K562 (cell line): Measurements from ENCODE around the gene CERS6. TPM values are rescaled to one million over a fixed set of nuclear protein-coding genes. Genes with fewer than 3 reads are reported as not detected.
A peak's percentile ranks its signal among the peaks of the same experiment; 100 is the strongest.

ENCODE experiments used
- ATAC-seq: fragments of 200-7000 bp; cut with Tn5 transposase; 3 replicates; pipeline ENCODE4 v1.9.1; 2020; ENCODE audit warnings: moderate library complexity
- BruUV-seq: library from RNA; stranded (reverse); fragments of 400-500 nt; replicated peaks from 2 replicates; lab custom pipeline; 2021; lab: Mats Ljungman, UMichigan
- CTCF ChIA-PET: fragments of 300-600 bp; formaldehyde crosslinking; extraction: SDS; loops from one replicate; lab custom pipeline; 2021; ENCODE audit warnings: low intra/inter-chr PET ratio; lab: Yijun Ruan, JAX
- POLR2A ChIA-PET: fragments of 300-600, 350-650 bp; sonication (Branson Sonifier 250); formaldehyde crosslinking; extraction: SDS; loops from one replicate; lab custom pipeline; 2021; ENCODE audit warnings: antibody characterized with exemption, inconsistent platforms; lab: Yijun Ruan, JAX
- DNase-seq, 4 experiments: peaks; one replicate each; pipeline versions ENCODE4 v3.0.0 to v3.0.0-alpha.2; 2011 to 2018; ENCODE audit warnings: low spot score in 3 of 4, mixed read lengths in 3 of 4; ENCODE audit errors: extremely low read depth in 1 of 4
- FAIRE-seq: peaks from 2 replicates; lab custom pipeline; 2011; peaks lifted over from hg19 to GRCh38; lab: Jason Lieb, UNC
- H2AFZ ChIP-seq: 2 replicates; pipeline ENCODE4 v1.6.0; 2011; ENCODE audit warnings: low read depth, low read length, control low read depth, inconsistent platforms
- H3K27ac ChIP-seq: fragments of 200-600 bp; 3 replicates; pipeline ENCODE4 v1.8.0; 2011; ENCODE audit warnings: low read depth, mild to moderate bottlenecking, control low read depth, inconsistent platforms, low read length, moderate library complexity, mixed read lengths; ENCODE audit errors: extremely low read depth
- H3K27me3 ChIP-seq, 2 experiments: fragments of 300-600 bp in 1 of 2; 2 replicates in 1 of 2; 3 replicates in 1 of 2; pipeline versions ENCODE4 v1.6.0 to v1.8.0; 2011; ENCODE audit warnings: inconsistent platforms in 2 of 2, low read length in 2 of 2, mild to moderate bottlenecking in 1 of 2, mixed read lengths in 1 of 2, moderate library complexity in 1 of 2; ENCODE audit not compliant: control insufficient read depth in 2 of 2, insufficient read depth in 2 of 2
- H3K36me3 ChIP-seq: fragments of 300-600 bp; 3 replicates; pipeline ENCODE4 v1.8.0; 2011; ENCODE audit warnings: mild to moderate bottlenecking, low read length, inconsistent platforms; ENCODE audit not compliant: control insufficient read depth, insufficient read depth
- H3K4me1 ChIP-seq, 2 experiments: fragments of 200-600 bp in 1 of 2; replicated peaks in 1 of 2; 2 replicates in 1 of 2; 3 replicates in 1 of 2; pipeline versions ENCODE4 v1.5.1 to v1.8.0; 2011; ENCODE audit warnings: inconsistent platforms in 2 of 2, low read length in 2 of 2, mild to moderate bottlenecking in 1 of 2, mixed read lengths in 1 of 2, moderate library complexity in 1 of 2; ENCODE audit not compliant: control insufficient read depth in 2 of 2, insufficient read depth in 2 of 2
- H3K4me2 ChIP-seq: 2 replicates; pipeline ENCODE4 v1.6.1; 2011; ENCODE audit warnings: low read length, control low read depth, inconsistent platforms, mixed read lengths; ENCODE audit not compliant: insufficient read depth
- H3K4me3 ChIP-seq: fragments of 200-600 bp; sonication (generic), shearing (Covaris generic); 2 replicates; pipeline ENCODE4 v1.5.1; 2016; ENCODE audit warnings: control low read depth, inconsistent platforms
- H3K79me2 ChIP-seq: fragments of 200-600 bp; 3 replicates; pipeline ENCODE4 v1.8.0; 2011; ENCODE audit warnings: low read length, inconsistent platforms; ENCODE audit not compliant: control insufficient read depth, insufficient read depth
- H3K9ac ChIP-seq, 2 experiments: 2 replicates each; pipeline versions ENCODE4 v1.6.0 to v1.6.1; 2011; ENCODE audit warnings: low read depth in 2 of 2, low read length in 2 of 2, control low read depth in 1 of 2, inconsistent platforms in 1 of 2, mild to moderate bottlenecking in 1 of 2, mixed read lengths in 1 of 2; ENCODE audit not compliant: insufficient read depth in 1 of 2
- H3K9me1 ChIP-seq: one replicate; pipeline ENCODE4 v1.6.0; 2011; ENCODE audit warnings: inconsistent platforms, mild to moderate bottlenecking, low read length, moderate library complexity; ENCODE audit not compliant: control insufficient read depth, insufficient read depth
- H3K9me3 ChIP-seq: replicated peaks from 2 replicates; pipeline ENCODE4 v1.5.1; 2011; ENCODE audit warnings: low read depth, low read length, inconsistent platforms; ENCODE audit not compliant: control insufficient read depth, insufficient read depth
- H4K20me1 ChIP-seq: replicated peaks from 2 replicates; pipeline ENCODE4 v1.6.1; 2011; ENCODE audit warnings: low read length, inconsistent platforms, mixed read lengths; ENCODE audit not compliant: control insufficient read depth, insufficient read depth
- ARHGAP35 ChIP-seq: fragments of 450-650 bp; IDR thresholded peaks from 2 replicates; pipeline ENCODE4 v1.6.1; 2018; ENCODE audit not compliant: partially characterized antibody
- BDP1 ChIP-seq: IDR thresholded peaks from 3 replicates; pipeline ENCODE4 v1.6.1; 2011; ENCODE audit not compliant: insufficient read length, insufficient read depth
- DMBX1 ChIP-seq: fragments of 250-450 bp; sonication (Bioruptor Pico); IDR thresholded peaks from 2 replicates; pipeline ENCODE4 v1.8.0; 2022; ENCODE audit warnings: inconsistent platforms, mild to moderate bottlenecking, moderate library complexity, borderline replicate concordance
- ELF2 ChIP-seq: fragments of 250-450 bp; sonication (Bioruptor Pico); IDR thresholded peaks from 2 replicates; pipeline ENCODE4 v1.5.0; 2021; ENCODE audit warnings: mild to moderate bottlenecking
- FOSL1 ChIP-seq: fragments of 200-800 bp; sonication (Bioruptor generic); conservative IDR thresholded peaks from 2 replicates; pipeline ENCODE4 v1.6.1; 2016; ENCODE audit warnings: missing genetic modification characterization, missing compliant biosample characterization
- HDAC3 ChIP-seq: fragments of 450-650 bp; IDR thresholded peaks from 2 replicates; pipeline ENCODE4 v1.6.1; 2018; ENCODE audit warnings: borderline replicate concordance, mild to moderate bottlenecking, moderate library complexity; ENCODE audit not compliant: partially characterized antibody
- KDM1A ChIP-seq, 2 experiments: fragments of 450-650 bp; IDR thresholded peaks; 2 replicates each; pipeline ENCODE4 v1.6.1; 2016; ENCODE audit warnings: mild to moderate bottlenecking in 2 of 2
- MAFG ChIP-seq: fragments of 450-650 bp; conservative IDR thresholded peaks from 2 replicates; pipeline ENCODE4 v1.6.1; 2016; ENCODE audit warnings: missing genetic modification characterization, missing compliant biosample characterization
- NFE2 ChIP-seq: IDR thresholded peaks from 2 replicates; pipeline ENCODE4 v1.6.1; 2014; ENCODE audit warnings: antibody characterized with exemption, low read depth
- NR2C1 ChIP-seq, 2 experiments: fragments of 450-650 bp; IDR thresholded peaks; 2 replicates each; pipeline ENCODE4 v1.6.1; 2017; ENCODE audit warnings: mild to moderate bottlenecking in 2 of 2, antibody characterized with exemption in 1 of 2, inconsistent platforms in 1 of 2, missing compliant biosample characterization in 1 of 2, missing genetic modification characterization in 1 of 2
- SIN3A ChIP-seq, 2 experiments: fragments of 150-350 bp in 1 of 2; IDR thresholded peaks; 2 replicates each; pipeline ENCODE4 v1.6.1; 2011 to 2016; ENCODE audit warnings: borderline replicate concordance in 2 of 2, low read depth in 2 of 2, low read length in 2 of 2, mild to moderate bottlenecking in 2 of 2, moderate library complexity in 2 of 2; ENCODE audit not compliant: control insufficient read depth in 1 of 2
- ZNF695 ChIP-seq: fragments of 450-650 bp; formaldehyde crosslinking; IDR thresholded peaks from 2 replicates; pipeline ENCODE4 v1.4.0; 2020; ENCODE audit warnings: mild to moderate bottlenecking, moderate library complexity
- WGBS: fragments of 100-300 bp; shearing (Covaris generic); methylation state at CpG from one replicate; pipeline ENCODE4 v1.1.6; 2016; ENCODE audit warnings: low coverage, mixed read lengths; ENCODE audit not compliant: insufficient coverage; ENCODE audit errors: missing lambda C conversion rate; 5-methylcytosine and 5-hydroxymethylcytosine counted together
- in situ Hi-C: fragments of 300-500 bp; cut with MboI; formaldehyde crosslinking; loops from 4 replicates; pipeline ENCODE4 v1.15.0; 2018; ENCODE audit warnings: inconsistent platforms, mixed read lengths
- intact Hi-C: fragments of 100-400 bp; cut with micrococcal nuclease; formaldehyde crosslinking; loops from 2 replicates; pipeline ENCODE4 v1.14.2; 2022
- polyA plus RNA-seq, 8 experiments: library from polyadenylated mRNA; depleted of rRNA in 4 of 8; stranded (reverse) in 5 of 8; unstranded in 3 of 8; fragments of >200 nt; fragmentation: Nextera tagmentation in 2 of 8; fragmentation: Illumina TruSeq in 1 of 8; extraction: Ambion mirVana in 2 of 8; extraction: Trizol in 1 of 8; gene quantifications; 2 replicates each; pipeline versions ENCODE4 v1.2.1 to v1.2.3, GENCODE V29; 2011 to 2014; ENCODE audit warnings: inconsistent platforms in 1 of 8, missing spikeins in 1 of 8
- total RNA-seq, 7 experiments: library from RNA; depleted of rRNA in 6 of 7; stranded (reverse); fragments of >200 nt in 6 of 7; fragmentation: Illumina TruSeq in 2 of 7; extraction: Trizol in 2 of 7; gene quantifications; 2 replicates each; pipeline versions ENCODE4 v1.2.1 to v1.2.3, GENCODE V29; 2011 to 2021; ENCODE audit warnings: low replicate concordance in 1 of 7
- TF ChIP-seq, protein P1 (sequence below), 2 experiments: IDR thresholded peaks in 1 of 2; conservative IDR thresholded peaks in 1 of 2; 2 replicates each; pipeline ENCODE4 v1.6.1; 2016; ENCODE audit warnings: low read depth in 2 of 2, mild to moderate bottlenecking in 1 of 2, missing compliant biosample characterization in 1 of 2, missing genetic modification characterization in 1 of 2, moderate library complexity in 1 of 2

Gene CERS6
- total and polyA plus RNA-seq, 9 of the 15 experiments (the other 6 are each of a cell fraction or from before 2014, with no cell fraction given), result 1.6 to 13.6 (median 11.4) TPM

DNA sequence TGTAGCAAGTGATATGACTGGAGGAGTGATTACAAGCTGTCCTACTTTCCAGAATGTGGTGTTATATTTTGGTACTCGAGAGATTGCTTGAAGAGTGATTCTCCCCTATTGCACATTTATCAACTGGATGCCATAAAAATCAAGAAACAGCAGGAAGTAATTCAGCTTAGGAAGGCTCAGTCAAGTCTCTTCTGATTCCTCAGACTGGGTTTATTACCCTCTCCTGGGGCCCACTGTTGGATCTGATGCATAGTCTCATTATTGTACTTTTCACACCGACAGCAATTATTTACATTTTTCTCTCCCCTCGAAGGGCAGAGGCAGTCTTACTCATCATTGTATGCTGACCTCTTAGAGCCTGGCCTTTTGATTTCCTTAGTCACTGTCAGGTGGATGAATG, 355.6 kb downstream of the CERS6 start:
- H3K36me3 ChIP-seq, result peaks cover 42% of the 10 kb centered on the region
- ATAC-seq (no peak), DNase-seq (no peak), FAIRE-seq (no peak)
- H3K4me3 ChIP-seq, result no peak overlapping the region
- no TSS peak for BruUV-seq
- POLR2A ChIA-PET, result no interaction called here
- H3K9me1 ChIP-seq, result no peaks in the 10 kb centered on the region
- 39% methylated on average over 3 of the region's 3 CpGs for WGBS
- in situ Hi-C loops (no loop called here), intact Hi-C loops (no loop called here)
- no peaks in the 10 kb centered on the region for H3K9me3 ChIP-seq
- H3K9ac ChIP-seq, result no peak overlapping the region
- H3K79me2 ChIP-seq, result peaks cover 30% of the 10 kb centered on the region
- TF ChIP-seq NR2C1 (IDR thresholded peaks at IDR 0.05) (no peak), NR2C1 (tag; IDR thresholded peaks at IDR 0.05) (no peak), ELF2 (no peak), HDAC3 (no peak), BDP1 (no peak), SIN3A (IDR thresholded peaks at IDR 0.05; ENCODE audit: borderline replicate concordance in 2 of 2, control insufficient read depth in 1 of 2, low read depth in 2 of 2, low read length in 2 of 2) (no peak), FOSL1 (peak; percentile 41; the same call in 1 of the 2 replicates), DMBX1 (CRISPR knock-in tag) (no peak), ARHGAP35 (no peak), ZNF695 (CRISPR knock-in tag) (no peak), MAFG (tag) (0 out of 2 replicates have a peak, but pooled peaks have one; percentile 5), KDM1A (IDR thresholded peaks at IDR 0.05) (no peak), NFE2 (peak; percentile 43)
- TF ChIP-seq, protein P1, sequence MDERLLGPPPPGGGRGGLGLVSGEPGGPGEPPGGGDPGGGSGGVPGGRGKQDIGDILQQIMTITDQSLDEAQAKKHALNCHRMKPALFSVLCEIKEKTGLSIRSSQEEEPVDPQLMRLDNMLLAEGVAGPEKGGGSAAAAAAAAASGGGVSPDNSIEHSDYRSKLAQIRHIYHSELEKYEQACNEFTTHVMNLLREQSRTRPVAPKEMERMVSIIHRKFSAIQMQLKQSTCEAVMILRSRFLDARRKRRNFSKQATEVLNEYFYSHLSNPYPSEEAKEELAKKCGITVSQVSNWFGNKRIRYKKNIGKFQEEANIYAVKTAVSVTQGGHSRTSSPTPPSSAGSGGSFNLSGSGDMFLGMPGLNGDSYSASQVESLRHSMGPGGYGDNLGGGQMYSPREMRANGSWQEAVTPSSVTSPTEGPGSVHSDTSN (CRISPR knock-in tag; IDR thresholded peaks at IDR 0.05; ENCODE audit: low read depth), result no peak
- TF ChIP-seq, protein P1 (tag; conservative IDR thresholded peaks at IDR 0.05; ENCODE audit: low read depth), result 0 out of 2 replicates have a peak, but pooled peaks have one; percentile 20
- H4K20me1 ChIP-seq, result no peaks in the 10 kb centered on the region
- H3K27me3 ChIP-seq, result no peaks in the 10 kb centered on the region
- H2AFZ ChIP-seq, result peak overlapping the region; percentile 21; the same call in 1 of the 2 replicates
- CTCF ChIA-PET, result no interaction called here
- no peak overlapping the region for H3K27ac ChIP-seq
- peaks cover 3 to 47% of the 10 kb centered on the region in 2 experiments; a peak in 4 of 5 replicates for H3K4me1 ChIP-seq
- H3K4me2 ChIP-seq, result no peak overlapping the region
